ENCODE measurements around the gene PGBD5.

Gene PGBD5

GRCh38 chr1:230321741-230322420 lies 104.3 kb downstream of the PGBD5 start:
- DNase-seq (ENCODE audit: low read depth in 2 of 2), result no peak

GRCh38 chr1:230321341-230321740 lies 104.8 kb downstream of the PGBD5 start:
- no peak for DNase-seq (ENCODE audit: low read depth in 2 of 2)

DNA sequence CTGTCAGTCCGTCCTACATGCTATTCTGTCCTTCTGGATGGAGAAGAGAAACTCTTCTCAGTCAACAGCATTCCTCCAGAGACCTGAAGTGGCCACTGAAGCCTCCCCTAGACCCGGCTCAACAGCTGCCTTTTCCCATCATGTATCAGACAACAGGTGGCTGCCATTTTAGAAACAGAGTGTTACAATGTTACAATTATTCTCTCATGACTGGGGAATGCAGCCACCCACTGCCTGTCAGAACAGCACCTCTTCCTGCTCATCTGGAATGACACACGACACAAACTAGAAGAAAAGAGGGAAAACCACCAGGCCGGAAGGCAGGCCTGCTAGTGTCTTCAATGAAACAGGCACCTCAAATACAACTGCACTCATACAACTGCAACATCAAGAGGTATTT lies 105.3 kb downstream of the PGBD5 start:
- no peak for DNase-seq (ENCODE audit: low read depth in 2 of 2)

- DNase-seq (ENCODE audit: low read depth in 2 of 2), result no peak
These were observed 107.0 kb downstream of the PGBD5 start for GRCh38 chr1:230319014-230319747.

- no peak for DNase-seq (ENCODE audit: low read depth in 2 of 2)
These were observed 108.0 kb downstream of the PGBD5 start for GRCh38 chr1:230317823-230318819.

- DNase-seq (ENCODE audit: low read depth in 2 of 2), result no peak
These were observed 109.0 kb downstream of the PGBD5 start for GRCh38 chr1:230316864-230317745.

GRCh38 chr1:230315099-230315498 lies 111.0 kb downstream of the PGBD5 start:
- DNase-seq (ENCODE audit: low read depth in 2 of 2), result no peak

- DNase-seq (ENCODE audit: low read depth in 2 of 2), result no peak
These were observed 112.0 kb downstream of the PGBD5 start for GRCh38 chr1:230314142-230314470.

- DNase-seq (ENCODE audit: low read depth in 2 of 2), result no peak
These were observed 112.5 kb downstream of the PGBD5 start for GRCh38 chr1:230313453-230314141.

- no peak for DNase-seq (ENCODE audit: low read depth in 2 of 2)
These were observed 113.5 kb downstream of the PGBD5 start for GRCh38 chr1:230312676-230313075.

- DNase-seq (ENCODE audit: low read depth in 2 of 2), result peak; percentile 23 to 38
These were observed 115.6 kb downstream of the PGBD5 start for GRCh38 chr1:230310381-230311163.

DNA sequence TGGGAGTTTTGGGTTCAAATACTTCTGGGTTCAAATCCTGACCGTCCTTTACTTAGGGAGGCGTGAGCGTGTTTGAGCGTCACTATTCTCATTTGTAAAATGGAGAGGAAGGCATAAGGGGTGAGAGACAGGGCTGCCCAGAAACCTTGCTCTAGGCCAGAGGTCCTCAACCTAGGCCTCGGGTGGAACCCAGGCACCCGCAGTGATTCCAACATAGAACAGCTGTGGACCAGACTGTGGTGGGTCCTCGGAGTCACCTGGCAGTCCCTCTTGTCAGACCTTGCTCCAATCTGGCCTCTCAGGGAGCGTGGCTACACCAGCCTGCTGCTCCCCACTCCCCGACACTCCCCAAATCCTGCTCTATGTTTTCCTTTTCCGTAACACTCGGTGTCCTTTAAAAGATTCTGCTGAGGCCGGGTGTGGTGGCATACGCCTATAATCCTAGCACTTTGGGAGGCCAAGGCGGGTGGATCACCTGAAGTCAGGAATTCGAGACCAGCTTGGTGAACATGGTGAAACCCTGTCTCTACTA lies 116.4 kb downstream of the PGBD5 start:
- no peak for DNase-seq (ENCODE audit: low read depth in 2 of 2)

GRCh38 chr1:230308821-230309220 lies 117.3 kb downstream of the PGBD5 start:
- no peak for DNase-seq (ENCODE audit: low read depth in 2 of 2)

GRCh38 chr1:230308039-230308438 lies 118.1 kb downstream of the PGBD5 start:
- DNase-seq (ENCODE audit: low read depth in 2 of 2), result no peak

- no peak for DNase-seq (ENCODE audit: low read depth in 2 of 2)
These were observed 118.9 kb downstream of the PGBD5 start for GRCh38 chr1:230307213-230307612.

DNA sequence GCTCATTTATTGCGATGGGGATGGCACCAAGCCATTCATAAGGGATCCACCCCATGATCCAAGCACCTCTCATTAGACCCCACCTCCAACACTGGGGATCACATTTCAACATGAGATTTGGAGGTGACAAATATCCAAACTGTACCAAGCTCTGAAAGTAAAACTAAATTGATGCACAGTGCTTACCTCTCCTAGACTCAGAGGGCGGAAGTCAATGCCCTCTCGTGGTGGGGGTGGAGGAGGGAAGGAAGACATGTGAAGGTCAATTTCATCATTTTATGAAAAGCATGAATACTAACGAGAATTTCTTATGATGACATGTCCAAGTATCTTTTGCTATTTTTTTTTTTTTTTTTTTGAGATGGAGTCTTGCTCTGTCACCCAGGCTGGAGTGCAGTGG lies 120.0 kb downstream of the PGBD5 start:
- no peak for DNase-seq (ENCODE audit: low read depth in 2 of 2)

GRCh38 chr1:230303822-230304221 lies 122.3 kb downstream of the PGBD5 start:
- no peak for DNase-seq (ENCODE audit: low read depth in 2 of 2)

GRCh38 chr1:230303069-230303468 lies 123.1 kb downstream of the PGBD5 start:
- no peak for DNase-seq (ENCODE audit: low read depth in 2 of 2)

DNA sequence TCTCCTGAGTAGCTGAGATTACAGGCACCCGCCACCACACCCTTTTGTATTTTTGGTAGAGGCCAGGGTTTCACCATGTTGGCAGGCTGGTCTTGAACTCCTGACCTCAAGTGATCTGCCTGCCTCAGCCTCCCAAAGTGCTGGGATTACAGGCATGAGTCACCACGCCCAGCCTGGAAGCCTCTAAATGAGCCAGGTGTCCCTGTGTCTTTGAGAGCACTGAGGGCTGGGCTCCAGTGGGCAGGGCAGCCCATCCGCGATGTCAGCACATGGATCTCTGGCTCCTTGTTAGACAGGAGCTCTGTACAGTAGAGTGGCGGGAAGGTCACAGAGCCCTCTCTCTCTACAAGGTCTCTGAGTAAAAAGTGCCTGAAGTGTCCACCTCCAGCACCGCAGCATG lies 124.3 kb downstream of the PGBD5 start:
- DNase-seq (ENCODE audit: low read depth in 2 of 2), result no peak

DNA sequence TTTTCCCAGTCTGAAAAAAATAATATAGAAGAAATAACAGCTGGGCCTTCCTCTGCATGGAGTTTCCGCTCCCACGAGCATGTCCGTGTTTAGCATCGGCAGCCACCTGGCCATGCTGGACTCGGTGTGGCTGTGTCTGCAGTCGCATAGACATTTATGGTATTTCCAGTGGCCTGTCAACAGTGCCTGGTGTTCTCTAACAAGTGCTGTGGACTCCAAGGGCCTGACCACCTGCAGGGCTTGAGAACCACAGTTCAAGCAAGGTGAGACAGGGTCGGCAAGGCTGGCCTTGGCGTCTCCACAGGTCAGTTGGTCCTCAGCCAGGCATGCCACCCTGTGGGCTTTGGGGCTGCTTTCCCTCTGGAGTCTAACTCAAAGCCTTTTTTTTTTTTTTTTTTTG lies 124.8 kb downstream of the PGBD5 start:
- DNase-seq (ENCODE audit: low read depth in 2 of 2), result no peak

Measured in stimulated activated CD8-positive, alpha-beta memory T cell treated with anti-CD3 and anti-CD28 coated beads, Interleukin-7, amount 100 ng/mL, for 4 hours (primary cell).